CD4-positive, alpha-beta T cell treated with Interleukin-17A for 4 hours (primary cell): ENCODE results near the gene TSHR.
A peak's percentile ranks its signal among the peaks of the same experiment; 100 is the strongest.

Experiments used
- DNase-seq: peaks from one replicate; pipeline ENCODE4 v3.0.0-alpha.2; 2020; ENCODE audit warnings: mixed read lengths

Gene TSHR

DNA sequence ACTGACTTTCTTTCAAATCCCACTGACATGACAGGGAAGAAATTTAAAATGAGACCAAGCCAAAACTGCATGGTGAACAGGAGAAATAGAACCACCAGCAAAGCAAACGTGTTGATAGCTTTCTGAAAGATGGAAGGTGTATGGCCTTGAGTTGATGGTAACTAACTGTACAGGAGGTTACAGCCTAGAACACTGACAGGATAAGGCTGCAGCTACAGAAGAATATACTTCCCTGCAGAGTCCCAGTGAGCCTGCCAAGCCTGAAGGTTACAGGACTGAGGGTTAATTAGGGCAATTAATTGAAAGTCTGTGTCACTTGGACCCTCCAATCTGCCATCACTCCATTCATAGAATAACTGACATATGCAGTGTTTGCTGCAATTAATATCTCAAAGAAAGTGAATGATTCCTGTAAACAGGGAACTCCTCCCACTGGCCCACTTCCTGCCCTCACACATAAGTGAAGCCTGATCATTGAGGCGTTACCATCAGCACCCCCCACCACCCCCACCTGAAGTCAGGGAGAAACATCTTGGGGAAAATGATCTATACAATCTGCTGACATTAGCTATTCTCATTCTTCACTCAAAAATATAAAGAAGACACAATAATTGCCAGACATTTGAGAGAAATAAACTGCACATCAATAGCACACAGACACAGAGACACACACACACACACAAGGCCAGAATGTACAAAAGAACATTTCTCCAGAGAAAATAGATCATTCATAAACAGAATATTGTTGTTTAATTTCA is 191.9 kb downstream of the TSHR start:
- peak; percentile 9 for DNase-seq

DNA sequence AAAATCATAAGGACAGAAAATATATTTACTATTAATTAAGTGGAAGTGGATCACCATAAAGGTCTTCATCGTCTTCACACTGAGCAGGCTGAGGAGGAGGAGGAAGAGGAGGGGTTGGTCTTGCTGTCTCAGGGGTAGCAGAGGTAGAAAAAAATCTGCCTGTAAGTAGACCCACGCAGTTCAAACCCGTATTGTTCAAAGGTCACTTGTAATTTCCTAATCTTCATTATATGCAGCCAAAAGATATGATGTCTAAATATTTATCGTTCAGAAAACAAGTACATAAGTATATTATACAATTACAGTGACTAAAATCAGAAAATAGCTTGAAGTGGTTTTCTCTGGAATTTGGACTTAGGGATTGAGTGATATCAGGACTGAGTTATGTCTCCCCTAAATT is 193.2 kb downstream of the TSHR start:
- no peak for DNase-seq

DNA sequence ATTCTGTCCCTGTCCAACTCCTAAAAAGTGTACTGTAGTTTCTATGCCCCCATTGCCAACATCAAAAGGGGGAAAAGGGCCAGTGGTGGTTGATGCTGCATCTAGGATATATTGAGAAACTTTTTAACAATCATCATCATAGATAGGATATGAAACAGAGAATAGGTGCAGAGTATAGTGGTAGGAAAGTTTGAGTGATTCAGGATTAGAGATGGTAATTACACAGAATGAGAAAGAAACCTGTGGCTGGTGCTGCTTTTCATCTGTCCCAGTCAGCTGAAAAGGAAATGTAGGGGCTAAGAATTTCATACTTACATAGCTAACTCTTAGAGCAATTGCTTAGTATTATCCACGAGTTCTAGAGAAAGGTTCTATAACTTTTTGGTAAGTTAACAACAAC is 197.8 kb downstream of the TSHR start:
- no peak for DNase-seq

DNA sequence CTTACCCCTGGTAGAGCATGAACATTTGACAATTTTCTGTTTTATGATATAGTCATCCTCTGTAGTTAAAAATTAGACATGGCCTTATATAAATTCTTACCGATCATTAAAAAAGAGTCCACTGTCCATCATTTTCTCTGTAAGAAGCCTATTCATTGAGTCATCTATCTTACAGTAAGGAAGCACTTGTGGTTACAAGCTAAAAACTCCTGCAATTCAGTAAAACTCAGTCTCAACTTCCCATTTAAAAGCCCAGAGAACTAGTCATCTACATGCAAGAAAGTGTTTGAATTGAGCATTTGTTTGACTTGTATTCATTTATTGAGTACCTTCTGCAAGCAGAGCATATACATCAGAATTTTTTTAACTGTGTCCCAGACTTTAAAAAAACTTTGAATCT is 202.0 kb downstream of the TSHR start:
- DNase-seq = no peak

DNA sequence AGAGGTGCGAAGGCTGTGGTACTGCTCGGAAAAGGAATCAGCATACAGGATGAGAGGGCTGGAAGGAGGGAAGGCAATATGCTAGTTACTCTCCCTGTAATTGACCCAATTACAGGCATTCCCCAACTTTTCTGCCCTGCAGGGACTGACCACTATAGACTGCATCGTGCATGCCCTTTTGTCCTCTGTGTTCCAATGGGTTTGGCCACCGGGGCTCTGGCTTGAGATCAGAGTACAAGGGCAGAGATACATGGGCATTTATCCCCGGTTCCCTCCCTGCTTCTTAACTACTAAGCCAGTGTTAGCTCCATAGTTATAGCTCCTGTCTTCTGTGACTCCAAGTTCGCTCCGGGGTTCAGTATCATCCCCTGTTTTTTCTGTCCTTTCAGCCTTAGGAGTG is 205.7 kb downstream of the TSHR start:
- no peak for DNase-seq

DNA sequence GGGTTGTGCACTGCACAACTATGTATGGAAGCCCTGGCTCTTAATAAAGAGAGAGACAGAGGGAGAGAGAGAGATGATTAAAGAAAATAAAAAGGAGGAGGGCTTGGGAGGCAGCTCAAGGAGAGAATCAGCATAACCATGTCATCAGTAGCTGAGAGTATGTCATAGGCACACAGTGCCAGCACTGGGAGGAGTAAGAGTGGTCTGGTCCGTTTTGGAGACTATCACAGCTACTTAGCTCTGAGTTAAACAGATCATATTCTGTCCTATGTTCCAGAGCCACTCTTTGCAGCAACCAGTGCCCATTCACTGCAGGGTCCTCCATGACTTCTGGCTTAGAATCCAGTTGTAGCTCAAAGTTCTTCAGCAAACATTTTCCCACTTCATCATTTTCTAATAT is 206.3 kb downstream of the TSHR start:
- no peak for DNase-seq

DNA sequence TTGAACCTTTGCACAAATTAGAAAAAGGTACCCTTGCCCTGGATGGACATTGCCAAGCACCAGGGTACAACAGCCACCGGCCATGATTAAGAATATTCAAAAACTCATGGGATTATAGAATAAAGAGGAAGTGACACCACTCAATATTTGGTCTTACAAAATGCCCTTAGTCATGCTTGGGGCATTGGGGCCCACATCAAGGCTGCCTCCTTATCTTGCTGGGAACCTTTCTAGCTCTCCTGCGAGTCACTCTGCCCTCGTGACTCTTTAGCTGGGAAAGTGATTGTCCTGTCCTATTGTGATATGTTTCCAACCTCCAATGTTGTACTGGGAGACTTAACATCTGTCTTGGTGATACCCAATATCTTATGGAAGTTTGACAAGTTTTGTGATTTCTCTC is 207.5 kb downstream of the TSHR start:
- DNase-seq = no peak

DNA sequence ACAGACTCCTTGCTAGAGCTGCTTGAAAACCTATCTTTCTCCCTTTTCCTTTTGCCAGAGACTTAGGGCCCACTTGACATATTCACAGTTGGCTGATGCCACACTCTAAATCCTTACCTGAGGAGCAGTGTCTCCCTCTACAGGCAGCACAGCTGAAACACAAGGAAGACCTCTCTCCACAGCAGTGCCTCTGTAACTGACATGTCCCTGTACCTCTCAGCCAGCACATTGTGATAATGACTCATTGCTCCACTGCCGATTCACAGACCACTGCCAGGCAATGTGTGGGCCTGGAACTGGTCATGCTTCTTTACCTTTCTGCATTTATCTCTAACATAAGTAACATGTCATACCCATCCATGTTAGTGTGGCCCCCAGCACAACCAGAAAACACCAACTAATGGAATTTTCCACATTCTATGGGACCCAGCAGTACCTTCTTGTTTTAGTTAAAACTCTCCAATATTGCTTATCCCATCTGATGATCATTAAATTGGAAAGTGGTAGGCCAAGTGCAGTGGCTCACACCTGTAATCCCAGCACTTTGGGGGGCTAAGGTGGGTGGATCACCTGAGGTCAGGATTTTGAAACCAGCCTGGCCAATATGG is 208.8 kb downstream of the TSHR start:
- DNase-seq = peak; percentile 43

DNA sequence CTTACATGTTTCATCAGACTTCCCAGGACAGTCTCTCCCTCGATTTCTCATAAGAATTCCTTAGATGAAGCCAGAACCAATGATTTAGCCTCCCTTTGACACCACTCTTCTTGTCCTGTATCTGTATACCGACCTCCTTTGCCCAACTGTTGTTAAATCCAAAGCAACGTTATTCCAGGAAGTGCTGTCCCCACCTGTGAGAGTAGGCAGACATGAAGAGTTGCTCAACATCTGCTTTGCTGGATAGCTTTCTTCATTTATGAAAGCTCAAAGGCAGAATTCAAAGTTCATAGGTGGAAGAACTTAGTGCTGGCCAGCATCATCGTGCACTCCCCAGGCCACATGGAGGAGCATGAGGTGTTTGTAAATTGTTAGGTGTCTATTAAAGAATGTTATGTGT is 209.8 kb downstream of the TSHR start:
- no peak for DNase-seq

DNA sequence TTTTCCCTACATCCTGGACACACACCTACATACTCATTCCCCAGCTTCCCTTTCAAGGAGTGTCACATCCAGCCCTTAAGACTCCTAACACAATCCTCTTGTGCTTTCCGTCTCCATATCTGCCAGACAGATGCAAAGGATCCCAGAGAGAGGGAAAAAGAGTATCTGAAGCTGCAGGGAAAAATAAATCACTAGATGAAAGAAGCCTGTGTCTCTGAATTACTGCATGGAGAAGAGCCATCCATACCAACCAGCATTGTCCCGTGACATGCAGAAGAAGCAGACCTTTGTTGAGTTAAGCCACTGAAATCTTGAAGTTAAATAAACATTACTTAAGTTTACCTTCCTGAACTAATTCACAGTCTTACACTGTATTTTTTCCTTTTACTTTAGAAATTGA is 210.7 kb downstream of the TSHR start:
- no peak for DNase-seq

DNA sequence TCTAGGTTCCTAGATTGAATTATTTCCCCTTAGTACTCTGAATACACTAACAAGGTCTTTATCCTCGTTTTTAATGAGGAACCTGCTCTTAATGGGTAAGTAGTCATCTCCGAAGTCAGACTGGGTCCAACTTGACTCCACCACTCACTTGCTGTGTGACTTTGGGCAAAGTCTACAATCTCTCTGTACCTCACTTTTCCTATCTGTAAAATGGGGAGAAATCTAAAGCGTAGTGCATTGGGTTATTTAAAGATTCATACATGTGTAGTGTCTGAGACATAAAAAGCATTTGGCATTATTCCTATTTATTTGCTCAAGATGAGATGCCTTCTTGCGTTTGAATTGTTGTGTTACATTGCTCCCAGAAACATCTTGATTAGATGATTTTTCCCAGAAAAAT is 213.8 kb downstream of the TSHR start:
- no peak for DNase-seq

DNA sequence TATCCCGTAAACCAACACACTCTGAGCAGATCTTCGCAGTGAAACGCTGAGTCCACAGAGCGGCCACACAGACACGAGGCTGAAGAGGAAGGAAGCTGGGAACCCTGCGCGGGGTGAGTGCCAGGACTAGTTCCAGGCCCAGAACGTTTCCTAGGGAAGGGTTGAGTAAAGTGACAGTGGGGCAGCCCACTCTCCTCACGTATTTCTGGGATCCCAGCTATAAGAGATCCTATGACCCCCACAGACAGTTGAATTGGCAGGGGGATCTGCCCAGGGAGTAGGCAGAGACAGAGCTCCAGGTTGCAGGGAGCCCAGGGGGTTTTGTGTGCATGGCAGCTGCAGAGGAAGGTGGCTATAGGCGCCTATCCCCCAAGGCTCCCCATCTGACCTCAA is 214.3 kb downstream of the TSHR start:
- peak; percentile 43 for DNase-seq

DNA sequence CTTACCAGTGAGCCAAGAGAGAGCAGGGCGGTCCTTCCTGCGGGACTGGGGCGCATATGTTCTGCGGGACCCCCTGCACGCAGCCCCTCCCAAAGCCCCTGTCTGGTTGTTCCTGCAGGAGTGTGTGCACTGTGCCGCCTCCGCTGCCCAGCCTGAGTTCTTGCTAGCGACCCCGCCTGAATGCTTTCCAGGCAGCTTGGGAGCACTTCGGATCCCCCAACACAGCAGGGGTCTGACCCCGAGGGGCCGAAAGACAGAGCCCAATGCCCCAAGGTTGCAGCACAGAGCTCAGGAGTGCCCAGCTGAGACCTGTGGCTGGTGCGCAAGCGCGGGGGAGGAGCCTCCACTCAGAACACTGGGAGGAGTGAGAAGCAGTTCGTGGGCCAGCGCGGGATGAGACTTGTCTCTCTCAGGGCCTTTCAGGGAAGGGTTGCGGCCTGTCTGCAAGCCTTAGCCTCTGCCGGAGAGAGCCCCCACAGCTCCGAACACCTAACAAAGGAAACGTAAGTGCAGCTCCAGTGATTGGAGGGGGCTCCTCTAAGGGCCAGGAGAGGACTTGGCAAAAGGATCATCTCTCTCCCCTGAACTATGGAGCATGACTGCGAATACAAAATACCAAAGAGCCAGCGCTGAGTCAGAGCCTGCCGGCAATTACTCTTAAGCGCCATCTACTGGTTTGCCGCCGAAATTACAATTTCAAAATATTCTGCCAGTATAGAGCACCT is 214.8 kb downstream of the TSHR start:
- peak; percentile 92 for DNase-seq

DNA sequence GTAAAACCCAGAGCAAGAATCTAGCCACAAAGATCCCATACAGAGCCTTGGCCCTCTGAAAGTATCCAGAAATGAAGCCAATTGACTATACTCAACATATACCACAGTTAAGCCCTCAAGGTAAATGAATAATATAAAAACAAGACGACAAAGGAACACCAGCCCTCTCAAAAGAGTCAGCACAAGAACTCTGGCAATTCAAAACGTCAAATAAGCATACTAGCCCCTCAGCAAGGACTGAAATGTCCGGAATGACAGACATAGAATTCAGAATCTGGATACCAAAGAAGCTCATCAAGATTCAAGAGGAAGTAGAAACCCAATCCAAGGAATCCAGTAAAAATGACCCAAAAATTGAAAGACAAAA is 215.4 kb downstream of the TSHR start:
- DNase-seq = no peak

DNA sequence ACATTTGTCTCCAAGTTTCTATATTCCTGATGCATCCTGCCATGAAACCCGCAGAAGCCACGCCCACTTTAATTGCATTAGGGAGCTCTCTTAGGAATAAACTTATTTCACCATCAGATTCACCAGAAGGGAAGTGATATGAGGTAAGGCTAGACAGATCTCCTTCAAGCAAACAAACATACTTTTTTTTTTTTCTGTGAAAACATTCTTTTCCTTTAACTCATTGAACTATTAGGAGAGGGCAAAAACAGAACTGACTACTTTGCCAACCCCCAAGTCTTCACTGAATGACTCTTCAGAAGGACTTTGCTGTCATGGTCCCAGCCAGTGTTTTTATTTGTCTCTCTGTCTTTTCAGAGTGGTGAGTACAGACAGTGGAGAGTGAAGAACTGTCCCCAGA is 216.9 kb downstream of the TSHR start:
- no peak for DNase-seq

DNA sequence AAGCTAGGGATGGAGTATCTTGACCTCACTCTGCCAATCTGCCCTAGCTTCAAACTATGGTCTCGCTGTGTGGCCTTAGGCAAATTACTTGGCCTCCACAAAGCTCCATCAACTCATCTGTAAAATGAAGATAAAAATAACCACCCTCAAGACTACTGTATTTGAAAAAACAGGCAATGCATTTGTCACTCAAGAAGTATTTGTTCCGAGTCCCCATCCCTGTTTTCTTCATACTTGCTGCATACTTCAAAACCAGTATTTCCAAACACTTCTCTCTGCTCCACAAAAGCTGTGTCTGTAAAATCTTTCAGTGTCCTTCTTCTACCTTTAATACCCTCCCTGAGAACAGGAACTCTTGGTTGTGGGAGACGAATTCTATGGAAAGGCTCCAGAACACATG is 217.5 kb downstream of the TSHR start:
- DNase-seq = no peak

DNA sequence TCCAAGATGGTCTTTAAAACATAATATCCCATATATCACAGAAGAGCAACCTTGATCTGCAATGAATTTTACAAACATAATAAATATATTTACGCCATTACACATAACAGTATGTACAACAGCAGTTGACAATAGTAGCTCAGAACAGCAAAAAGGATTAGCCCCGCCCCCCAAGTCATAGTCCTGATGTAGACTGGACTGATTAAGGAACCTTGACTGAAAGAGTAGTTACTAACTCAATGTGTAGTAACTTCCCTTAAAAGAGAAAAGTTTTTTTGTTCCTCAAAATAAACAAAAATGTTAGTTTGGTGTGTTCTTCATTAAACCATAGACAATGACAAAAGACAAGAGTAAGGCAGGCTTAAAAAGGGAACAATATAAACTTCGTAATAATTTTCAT is 220.8 kb downstream of the TSHR start:
- peak; percentile 21 for DNase-seq

DNA sequence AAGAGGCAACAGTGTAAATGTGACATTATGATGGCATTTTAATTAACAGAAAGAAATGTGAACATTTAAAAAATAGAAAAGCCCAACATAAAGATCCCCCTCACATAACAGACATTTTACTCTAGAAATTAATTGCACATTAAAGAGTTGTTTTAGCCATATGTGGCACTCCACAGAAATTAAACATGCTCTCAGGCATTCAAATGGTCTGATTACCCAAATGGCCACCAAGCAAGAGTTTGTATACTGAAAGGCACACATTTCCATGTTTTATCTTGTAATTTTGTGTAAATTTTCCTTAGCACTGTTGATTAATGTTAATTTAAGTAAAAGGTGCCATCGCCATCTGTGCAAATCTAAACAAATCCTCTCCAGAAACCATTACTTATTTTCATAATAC is 221.8 kb downstream of the TSHR start:
- DNase-seq = no peak

DNA sequence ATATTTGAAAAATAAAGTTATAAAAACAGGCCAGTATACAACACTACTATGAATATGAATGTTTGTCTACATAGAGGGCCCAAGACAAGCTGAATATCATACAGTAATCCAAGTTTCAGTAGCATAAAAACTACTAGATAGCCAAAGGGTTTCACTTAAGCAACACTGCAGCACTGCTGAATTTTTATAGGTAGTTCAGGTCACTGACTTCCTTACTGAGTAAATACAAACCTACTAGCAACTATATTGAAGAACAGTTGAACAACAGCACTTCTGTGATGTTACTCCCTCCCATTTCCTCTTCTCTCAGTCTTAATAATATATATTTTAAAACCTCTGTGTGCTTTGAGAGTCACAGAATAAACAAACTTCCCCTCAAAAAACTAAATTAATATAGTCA is 222.6 kb downstream of the TSHR start:
- DNase-seq = no peak

DNA sequence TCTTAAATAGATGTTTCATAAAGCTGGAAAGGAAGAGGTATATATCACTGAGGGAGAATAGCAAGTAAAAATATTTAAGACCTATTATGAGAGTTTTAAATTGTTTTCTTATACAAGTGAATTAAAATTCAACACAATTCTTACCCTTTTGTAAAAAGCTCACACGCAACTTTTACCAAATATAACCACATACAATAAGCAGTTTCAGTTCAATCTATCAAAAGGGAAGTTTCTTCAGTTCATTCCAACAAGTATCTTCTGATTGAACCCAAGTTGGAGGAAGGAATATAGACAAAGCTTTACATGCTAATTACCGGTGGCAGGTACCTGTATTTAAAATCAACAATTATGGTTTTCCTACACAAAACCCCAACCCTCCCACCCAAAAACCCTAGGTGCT is 224.2 kb downstream of the TSHR start:
- DNase-seq = no peak

DNA sequence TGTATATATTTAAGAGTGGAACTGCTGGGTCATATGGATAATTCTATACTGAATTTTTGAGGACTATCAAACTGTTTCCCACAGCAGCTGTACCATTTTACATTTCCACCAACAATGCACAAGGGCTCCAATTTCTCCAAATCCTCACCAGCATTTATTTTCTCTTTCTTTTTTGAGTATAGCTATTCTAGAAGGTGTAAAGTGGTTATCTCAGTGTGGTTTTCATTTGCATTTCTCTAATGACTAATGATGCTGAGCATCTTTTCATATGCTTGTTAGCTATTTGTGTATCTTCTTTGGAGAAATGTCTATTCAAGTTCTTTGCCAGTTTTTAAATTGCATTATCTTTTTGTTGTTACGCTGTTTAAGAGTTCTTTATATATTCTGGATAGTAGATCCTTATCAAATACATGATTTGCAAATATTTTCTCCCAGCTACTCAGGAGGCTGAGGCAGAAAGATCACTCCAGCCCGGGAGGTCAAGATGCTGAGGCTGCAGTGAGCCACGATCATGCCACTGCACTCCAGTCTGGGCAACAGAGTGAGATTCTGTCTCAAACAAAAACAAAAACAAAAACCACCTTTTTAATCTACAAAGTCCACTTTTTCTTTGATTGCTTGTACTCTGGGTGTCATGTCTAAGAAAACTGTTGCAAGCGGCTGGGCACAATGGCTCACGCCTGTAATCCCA is 232.6 kb downstream of the TSHR start:
- no peak for DNase-seq

DNA sequence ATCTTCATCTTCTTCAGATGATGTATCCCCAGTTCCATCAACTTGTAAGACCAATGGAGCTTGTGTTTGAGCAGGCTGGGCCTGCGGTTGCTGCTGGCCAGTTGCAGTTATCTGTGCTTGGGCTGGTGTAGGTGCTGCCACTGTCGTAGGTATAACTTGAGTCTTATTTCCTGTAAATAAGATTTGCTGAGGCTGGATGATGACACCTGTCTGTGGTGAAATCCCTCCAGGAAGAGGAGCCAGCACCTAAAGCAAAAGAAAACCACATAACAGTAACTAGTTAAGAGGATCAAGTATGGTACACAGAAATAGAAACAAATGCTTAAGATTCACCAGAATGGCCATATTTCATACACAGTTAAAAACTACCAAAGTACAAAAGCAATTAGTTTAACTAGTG is 237.2 kb downstream of the TSHR start:
- DNase-seq = peak; percentile 41

DNA sequence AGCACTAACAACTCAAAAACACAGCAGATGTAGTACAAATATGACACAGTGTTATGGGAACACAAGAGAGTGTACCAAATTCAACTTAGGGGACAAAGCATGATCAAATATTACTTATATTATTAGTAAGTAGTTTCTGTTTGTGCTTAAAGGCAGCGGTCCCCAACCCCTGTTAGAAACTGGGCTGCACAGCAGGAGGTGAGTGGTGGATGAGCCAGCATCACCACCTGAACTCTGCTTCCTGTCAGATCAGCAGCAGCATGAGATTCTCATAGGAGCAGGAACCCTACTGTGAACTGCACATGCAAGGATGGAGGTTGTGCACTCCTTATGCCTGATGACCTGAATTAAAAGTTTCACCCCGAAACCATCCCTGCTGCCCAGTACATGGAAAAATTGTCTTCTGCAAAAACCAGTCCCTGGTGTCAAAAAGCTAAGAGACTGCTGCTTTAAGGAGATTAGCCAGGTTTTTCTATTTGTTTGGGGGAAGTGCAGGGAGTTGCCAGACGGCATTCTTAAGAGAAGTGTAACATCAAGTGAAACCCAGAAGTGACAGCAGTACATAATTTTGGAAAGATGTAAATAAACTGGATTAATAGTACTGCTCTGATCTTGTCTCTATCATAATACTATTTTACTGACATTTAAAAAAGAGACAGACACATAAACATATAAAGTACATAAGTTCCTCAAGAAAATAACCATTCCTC is 238.7 kb downstream of the TSHR start:
- peak; percentile 39 for DNase-seq
